HEK293T (cell line): ENCODE results near the gene CDH12.

Experiments used
- CTCF ChIA-PET: fragments of 350-600 bp; formaldehyde crosslinking; extraction: SDS; loops from one replicate; lab custom pipeline; 2021; ENCODE audit warnings: antibody characterized with exemption, inconsistent platforms; lab: Yijun Ruan, JAX
- POLR2A ChIA-PET: fragments of 350-600 bp; formaldehyde crosslinking; extraction: SDS; loops from one replicate; lab custom pipeline; 2020; ENCODE audit warnings: antibody characterized with exemption, inconsistent platforms; lab: Yijun Ruan, JAX
- DNase-seq: peaks from one replicate; pipeline ENCODE4 v3.0.0; 2012; ENCODE audit warnings: mixed read lengths; ENCODE audit errors: extremely low spot score
- ARNT ChIP-seq: fragments of 450-650 bp; IDR thresholded peaks from 2 replicates; pipeline ENCODE4 v1.6.1; 2017; ENCODE audit warnings: mild to moderate bottlenecking
- BHLHE40 ChIP-seq: fragments of 450-650 bp; IDR thresholded peaks from 2 replicates; pipeline ENCODE4 v1.6.1; 2016; ENCODE audit warnings: mild to moderate bottlenecking, moderate library complexity, borderline replicate concordance
- FOXA1 ChIP-seq: fragments of 450-650 bp; IDR thresholded peaks from 2 replicates; pipeline ENCODE4 v1.6.1; 2016; ENCODE audit warnings: mild to moderate bottlenecking
- FOXK2 ChIP-seq: fragments of 450-650 bp; IDR thresholded peaks from 2 replicates; pipeline ENCODE4 v1.6.1; 2016; ENCODE audit warnings: mild to moderate bottlenecking
- FOXM1 ChIP-seq: fragments of 450-650 bp; IDR thresholded peaks from 2 replicates; pipeline ENCODE4 v1.6.1; 2017; ENCODE audit warnings: mild to moderate bottlenecking, borderline replicate concordance
- L3MBTL2 ChIP-seq: fragments of 450-650 bp; conservative IDR thresholded peaks from 2 replicates; pipeline ENCODE4 v1.6.1; 2016; ENCODE audit warnings: mild to moderate bottlenecking
- LEF1 ChIP-seq: fragments of 450-650 bp; IDR thresholded peaks from 2 replicates; pipeline ENCODE4 v1.6.1; 2017; ENCODE audit warnings: mild to moderate bottlenecking, borderline replicate concordance
- PKNOX1 ChIP-seq: fragments of 450-650 bp; IDR thresholded peaks from 2 replicates; pipeline ENCODE4 v1.6.1; 2016
- SP1 ChIP-seq: fragments of 450-650 bp; IDR thresholded peaks from 2 replicates; pipeline ENCODE4 v1.6.1; 2017
- SUZ12 ChIP-seq: fragments of 450-650 bp; IDR thresholded peaks from 2 replicates; pipeline ENCODE4 v1.6.1; 2016; ENCODE audit warnings: mild to moderate bottlenecking
- ZNF384 ChIP-seq: fragments of 450-650 bp; IDR thresholded peaks from 2 replicates; pipeline ENCODE4 v1.6.1; 2016

CDH12 gene

GRCh38 chr5:21711866-21712758 lies 1141.0 kb downstream of the CDH12 start:
- CTCF ChIA-PET: no interaction called here
- DNase-seq: no peak
- TF ChIP-seq SUZ12: no peak
- TF ChIP-seq FOXK2: no peak
- no peak for TF ChIP-seq LEF1
- no peak for TF ChIP-seq ZNF384
- no peak for TF ChIP-seq FOXA1
- POLR2A ChIA-PET: no interaction called here

DNA sequence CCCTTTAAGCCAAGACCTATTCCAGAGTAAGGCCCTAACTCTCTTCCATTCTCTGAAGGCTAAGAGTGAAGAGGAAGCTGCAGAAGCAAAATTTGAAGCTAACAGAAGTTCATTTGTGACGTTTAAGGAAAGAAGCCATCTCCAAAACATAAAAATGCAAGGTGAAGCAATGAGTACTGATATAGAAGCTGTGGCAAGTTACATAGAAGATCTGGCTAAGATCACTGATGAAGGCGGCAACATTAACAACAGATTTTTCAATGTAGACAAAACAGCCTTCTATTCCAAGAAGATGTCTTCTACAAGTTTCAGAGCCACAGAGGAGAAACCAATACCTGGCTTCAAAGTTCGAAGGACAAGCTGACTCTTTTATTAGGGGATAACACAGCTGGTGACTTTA lies 1143.4 kb downstream of the CDH12 start:
- TF ChIP-seq BHLHE40 (no peak), L3MBTL2 (no peak)
- CTCF ChIA-PET: no interaction called here
- DNase-seq: no peak
- POLR2A ChIA-PET: no interaction called here

- ChIA-PET CTCF (no interaction called here), POLR2A (no interaction called here)
- no peak for DNase-seq
- TF ChIP-seq SP1: no peak
- TF ChIP-seq FOXM1: no peak
- no peak for TF ChIP-seq ZNF384
- no peak for TF ChIP-seq PKNOX1
- TF ChIP-seq BHLHE40: no peak
- no peak for TF ChIP-seq SUZ12
- no peak for TF ChIP-seq ARNT
Measured at GRCh38 chr5:21704974-21705668, 1148.0 kb downstream of the CDH12 start.

GRCh38 chr5:21701317-21701716 lies 1151.8 kb downstream of the CDH12 start:
- CTCF ChIA-PET: no interaction called here
- no peak for DNase-seq

More at GRCh38 chr5:21701317-21701716, 1151.8 kb downstream of the CDH12 start:
- POLR2A ChIA-PET: interaction anchor here (0.7 kb wide), 1 partner anchor 59 kb away, joined by 3 read pairs; no protein-coding TSS in a partner anchor
- TF ChIP-seq SUZ12: no peak
- no peak for TF ChIP-seq PKNOX1
- no peak for TF ChIP-seq FOXM1
- no peak for TF ChIP-seq ZNF384
- TF ChIP-seq L3MBTL2: no peak
- TF ChIP-seq SP1: no peak
- no peak for TF ChIP-seq FOXK2
- no peak for TF ChIP-seq BHLHE40
- TF ChIP-seq ARNT: no peak
